ENCODE data around the gene USP8.

GRCh38 chr15:50440932-50441331 is 16.7 kb downstream of the USP8 start:
- TF ChIP-seq, protein P1, sequence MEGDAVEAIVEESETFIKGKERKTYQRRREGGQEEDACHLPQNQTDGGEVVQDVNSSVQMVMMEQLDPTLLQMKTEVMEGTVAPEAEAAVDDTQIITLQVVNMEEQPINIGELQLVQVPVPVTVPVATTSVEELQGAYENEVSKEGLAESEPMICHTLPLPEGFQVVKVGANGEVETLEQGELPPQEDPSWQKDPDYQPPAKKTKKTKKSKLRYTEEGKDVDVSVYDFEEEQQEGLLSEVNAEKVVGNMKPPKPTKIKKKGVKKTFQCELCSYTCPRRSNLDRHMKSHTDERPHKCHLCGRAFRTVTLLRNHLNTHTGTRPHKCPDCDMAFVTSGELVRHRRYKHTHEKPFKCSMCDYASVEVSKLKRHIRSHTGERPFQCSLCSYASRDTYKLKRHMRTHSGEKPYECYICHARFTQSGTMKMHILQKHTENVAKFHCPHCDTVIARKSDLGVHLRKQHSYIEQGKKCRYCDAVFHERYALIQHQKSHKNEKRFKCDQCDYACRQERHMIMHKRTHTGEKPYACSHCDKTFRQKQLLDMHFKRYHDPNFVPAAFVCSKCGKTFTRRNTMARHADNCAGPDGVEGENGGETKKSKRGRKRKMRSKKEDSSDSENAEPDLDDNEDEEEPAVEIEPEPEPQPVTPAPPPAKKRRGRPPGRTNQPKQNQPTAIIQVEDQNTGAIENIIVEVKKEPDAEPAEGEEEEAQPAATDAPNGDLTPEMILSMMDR (IDR thresholded peaks at IDR 0.05; ENCODE audit: insufficient read depth, low read depth, low read length) = no peak
- no peak for TF ChIP-seq EZH2 (IDR thresholded peaks at IDR 0.05; ENCODE audit: insufficient read depth, low read length)

All from astrocyte (in vitro differentiated cells and primary cell).